Raji (cell line): ENCODE measurements around the gene MORN2.

Experiments
- POLR2A ChIP-seq: IDR thresholded peaks from 2 replicates; pipeline ENCODE4 v1.6.1; 2011; ENCODE audit warnings: low read depth, low read length, control low read depth; ENCODE audit not compliant: insufficient read depth

MORN2 gene

GRCh38 chr2:38875576-38876367 is at the start of gene MORN2, which contains the start of gene DHX57:
MORN2 (plus strand) TSS chr2:38875976.
DHX57 (minus strand) TSS chr2:38875934; CDS start chr2:38868405, 7,529 bp downstream.
- TF ChIP-seq POLR2A, result peak; percentile 65

GRCh38 chr2:38828460-38828859 is 47.3 kb upstream of the MORN2 start:
- no peak for TF ChIP-seq POLR2A

GRCh38 chr2:38829971-38830370 is 45.8 kb upstream of the MORN2 start:
- TF ChIP-seq POLR2A, result no peak

- no peak for TF ChIP-seq POLR2A
Measured at GRCh38 chr2:38830526-38831159, 45.1 kb upstream of the MORN2 start.

GRCh38 chr2:38835015-38835601 is 40.7 kb upstream of the MORN2 start:
- TF ChIP-seq POLR2A, result no peak

- TF ChIP-seq POLR2A, result no peak
Measured at GRCh38 chr2:38835990-38836389, 39.8 kb upstream of the MORN2 start.

GRCh38 chr2:38836791-38837190 is 39.0 kb upstream of the MORN2 start:
- TF ChIP-seq POLR2A, result no peak

- TF ChIP-seq POLR2A, result no peak
Measured at GRCh38 chr2:38850045-38850444, 25.7 kb upstream of the MORN2 start.

GRCh38 chr2:38856165-38856564 is 19.6 kb upstream of the MORN2 start:
- TF ChIP-seq POLR2A, result no peak

GRCh38 chr2:38862476-38862875 is 13.3 kb upstream of the MORN2 start:
- no peak for TF ChIP-seq POLR2A

GRCh38 chr2:38863061-38863695 is 12.6 kb upstream of the MORN2 start:
- no peak for TF ChIP-seq POLR2A

- no peak for TF ChIP-seq POLR2A
Measured at GRCh38 chr2:38866773-38867443, 8.9 kb upstream of the MORN2 start.

- no peak for TF ChIP-seq POLR2A
Measured at GRCh38 chr2:38871432-38871831, 4.3 kb upstream of the MORN2 start.

GRCh38 chr2:38873763-38874162 is 2.0 kb upstream of the MORN2 start:
- no peak for TF ChIP-seq POLR2A

- no peak for TF ChIP-seq POLR2A
Measured at GRCh38 chr2:38875227-38875575, 575 bp upstream of the MORN2 start.
